ENCODE results near the gene ZSCAN31.
"Not testable (repeated sequence)": the region's sequence is repeated elsewhere in the genome, so short reads cannot be mapped to it uniquely, and the experiment has no call there.

The ZSCAN31 gene

DNA sequence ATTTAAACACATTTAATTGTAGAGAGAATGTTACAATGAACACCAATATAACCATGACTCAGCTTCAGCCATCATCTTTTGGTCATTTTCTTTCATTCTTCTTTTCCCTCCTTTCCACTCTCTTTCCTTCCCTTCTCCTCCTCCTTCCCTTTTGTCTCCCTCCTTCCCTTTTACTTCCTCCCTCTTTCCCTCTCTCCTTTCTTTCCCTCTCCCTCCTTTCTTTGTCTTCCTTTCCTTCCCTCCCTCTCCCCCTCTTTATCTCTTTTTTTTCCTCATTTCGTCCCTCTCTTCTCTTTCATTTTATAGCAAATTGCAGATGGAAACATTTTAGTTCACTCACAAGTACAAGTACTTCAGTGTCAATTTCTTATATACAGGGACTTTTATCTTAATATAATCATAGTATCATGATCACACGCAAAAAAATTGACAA lies 15.6 kb upstream of the ZSCAN31 start:
- DNase-seq: no peak

DNA sequence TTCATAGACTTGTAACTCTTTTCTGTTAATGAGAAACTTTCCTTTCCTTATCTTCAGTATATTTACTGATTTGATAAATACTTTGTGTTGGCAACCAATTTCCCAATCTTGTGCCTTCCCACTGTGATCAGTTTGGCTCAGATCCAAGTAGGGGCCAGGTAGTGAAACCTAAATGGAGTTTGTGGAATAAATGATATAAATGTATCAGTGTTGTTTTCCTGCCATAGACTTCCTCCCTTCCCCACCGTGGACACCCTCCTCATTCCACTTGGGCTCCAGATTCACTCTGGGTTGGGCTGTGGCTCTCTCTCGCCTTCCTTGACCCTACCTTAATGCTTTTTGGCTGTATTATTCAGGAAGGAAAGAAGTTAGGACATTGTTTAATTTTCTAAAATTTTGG lies 15.1 kb upstream of the ZSCAN31 start:
- no peak for DNase-seq

DNA sequence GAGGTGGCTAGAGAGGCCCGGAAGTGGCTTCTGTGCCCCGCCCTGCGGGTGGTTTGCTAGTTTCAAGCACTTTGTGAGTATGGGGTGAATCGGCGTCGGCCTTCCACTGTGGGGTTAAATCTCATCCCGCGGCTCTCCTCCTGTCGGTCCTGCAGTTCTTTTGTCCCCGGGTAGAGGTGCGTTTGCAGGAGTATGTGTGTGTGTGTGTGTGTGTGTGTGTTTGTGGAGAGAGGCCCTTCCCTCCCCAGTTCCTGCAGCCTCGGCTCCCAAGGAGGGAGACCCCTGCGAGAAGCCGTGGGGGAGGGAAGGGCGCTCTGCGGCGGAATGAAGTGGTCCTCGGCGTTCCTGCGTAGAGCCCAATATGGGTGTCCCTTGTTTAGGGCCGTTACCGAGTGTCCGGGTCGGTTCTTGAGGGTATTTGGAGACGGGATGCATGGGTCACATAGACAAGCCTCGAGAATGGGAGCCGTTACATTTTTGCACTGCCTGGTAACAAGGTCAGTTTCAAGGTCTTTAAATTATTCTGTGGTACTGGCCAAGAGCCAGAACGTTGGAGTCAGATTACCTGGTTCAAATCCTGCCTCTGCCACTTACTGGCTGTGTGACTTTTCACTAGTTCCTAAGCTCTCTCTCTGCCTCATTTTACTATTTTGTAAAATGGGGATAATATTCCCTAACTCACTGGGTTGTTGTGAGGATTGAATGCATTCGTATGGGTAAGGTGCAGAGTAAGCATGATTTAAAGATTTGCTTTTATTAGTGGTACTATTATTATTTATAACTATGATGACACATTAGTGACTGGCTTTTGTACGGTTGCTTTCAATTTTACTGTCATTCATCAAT lies 14.2 kb upstream of the ZSCAN31 start, which contains the start of gene ZKSCAN3:
TSS of gene ZKSCAN3 (plus strand) at position 56 of the 846 bp plus-strand sequence. CDS start 9,640 bp downstream, outside the sequence.
- DNase-seq: peak; percentile 48 to 85

DNA sequence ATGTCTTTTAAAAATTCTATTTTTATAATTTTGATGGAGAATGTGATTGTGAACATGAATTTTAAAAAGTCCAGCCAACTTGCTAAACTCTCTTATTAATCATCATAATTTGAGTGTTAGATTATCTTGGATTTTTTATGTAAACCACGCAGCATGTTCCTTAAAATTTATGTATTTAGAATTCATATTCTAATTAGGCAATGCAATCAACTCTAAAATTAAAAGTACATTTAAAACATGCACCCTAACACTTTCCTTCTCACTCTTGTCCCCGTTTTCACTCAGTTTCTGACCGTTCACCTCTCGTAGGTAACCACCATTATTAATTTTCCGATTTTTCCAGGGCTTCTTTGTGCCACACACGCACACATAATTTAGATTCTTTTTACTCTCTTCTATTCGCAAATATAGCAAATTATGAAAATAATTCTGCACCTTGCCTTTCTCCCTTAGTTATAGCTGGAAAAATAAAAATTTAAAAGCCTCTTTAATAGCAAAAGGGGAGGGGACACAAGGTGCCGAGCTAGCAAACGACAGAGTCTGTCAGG lies 13.5 kb upstream of the ZSCAN31 start:
- DNase-seq: no peak

DNA sequence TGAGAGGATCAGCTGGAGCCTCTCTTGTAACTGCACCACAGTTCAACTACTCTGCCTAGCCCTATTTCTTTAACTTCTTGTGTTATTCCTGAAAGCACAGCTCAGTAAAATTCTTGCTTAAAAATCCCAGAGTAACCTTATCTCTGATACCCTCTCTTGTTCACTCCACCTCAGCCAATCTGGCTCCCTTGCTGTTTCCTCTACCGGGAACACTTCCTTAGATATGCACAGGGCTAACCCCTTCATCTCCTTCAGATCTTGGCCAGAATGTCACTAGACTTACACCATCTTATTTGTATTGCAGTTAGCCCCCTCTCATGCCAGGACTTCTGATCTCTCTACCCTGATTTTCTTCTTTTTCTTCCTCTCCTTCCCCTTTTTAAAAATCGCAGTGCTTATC lies 11.2 kb upstream of the ZSCAN31 start:
- no peak for DNase-seq

DNA sequence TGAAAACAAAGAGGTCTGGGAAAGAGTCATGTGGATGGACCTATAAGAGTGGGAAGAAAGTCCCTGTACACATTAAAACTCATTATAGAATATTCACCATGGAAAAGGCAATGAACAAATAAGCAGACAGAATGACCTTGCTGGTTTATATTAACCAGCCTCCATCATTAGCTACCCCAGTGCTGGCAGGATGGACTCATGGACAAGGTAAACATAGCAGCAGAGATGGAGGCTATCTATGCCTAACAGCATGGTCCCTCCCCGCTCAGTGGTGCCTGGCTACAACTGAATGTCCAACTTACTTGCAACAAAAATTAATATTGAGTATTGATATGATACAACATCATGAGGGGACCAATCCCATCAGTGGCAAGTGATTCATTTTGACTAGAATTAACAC lies 9.3 kb upstream of the ZSCAN31 start:
- no peak for DNase-seq

DNA sequence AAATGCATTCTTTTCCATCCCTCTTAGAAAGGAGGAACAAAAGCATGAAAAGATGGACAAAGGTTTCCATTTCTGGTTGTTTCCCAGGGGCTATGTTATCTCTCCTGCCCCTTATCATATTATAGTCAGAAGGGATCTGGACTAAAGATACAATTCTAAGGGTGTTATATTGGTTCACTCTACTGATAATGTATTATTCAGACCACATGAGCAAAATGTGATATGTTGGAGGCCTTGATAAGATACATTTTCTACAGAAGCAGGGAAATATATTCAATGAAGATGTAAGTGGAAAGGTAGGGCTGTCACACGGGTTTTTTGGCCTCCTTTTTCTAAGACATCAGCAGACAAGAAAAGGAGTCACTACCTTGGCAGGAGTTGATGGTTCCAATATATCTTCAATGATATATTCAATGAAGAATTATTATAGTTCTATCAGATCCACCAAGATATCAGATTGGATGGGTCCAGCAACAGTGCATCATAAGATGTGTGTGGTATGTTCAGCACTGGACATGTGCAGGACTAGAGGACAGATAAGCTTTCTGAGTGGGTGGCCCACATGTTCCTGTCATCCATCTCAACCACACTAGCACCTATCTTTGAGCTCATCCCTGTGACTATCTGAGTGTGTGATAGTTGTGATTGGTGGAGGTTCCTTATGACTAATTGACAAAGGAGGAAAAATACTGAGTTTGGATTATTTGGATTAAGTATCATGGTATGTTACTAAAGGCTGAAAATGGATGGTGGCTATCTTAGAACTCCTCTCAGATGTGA lies 8.1 kb upstream of the ZSCAN31 start:
- DNase-seq: no peak

DNA sequence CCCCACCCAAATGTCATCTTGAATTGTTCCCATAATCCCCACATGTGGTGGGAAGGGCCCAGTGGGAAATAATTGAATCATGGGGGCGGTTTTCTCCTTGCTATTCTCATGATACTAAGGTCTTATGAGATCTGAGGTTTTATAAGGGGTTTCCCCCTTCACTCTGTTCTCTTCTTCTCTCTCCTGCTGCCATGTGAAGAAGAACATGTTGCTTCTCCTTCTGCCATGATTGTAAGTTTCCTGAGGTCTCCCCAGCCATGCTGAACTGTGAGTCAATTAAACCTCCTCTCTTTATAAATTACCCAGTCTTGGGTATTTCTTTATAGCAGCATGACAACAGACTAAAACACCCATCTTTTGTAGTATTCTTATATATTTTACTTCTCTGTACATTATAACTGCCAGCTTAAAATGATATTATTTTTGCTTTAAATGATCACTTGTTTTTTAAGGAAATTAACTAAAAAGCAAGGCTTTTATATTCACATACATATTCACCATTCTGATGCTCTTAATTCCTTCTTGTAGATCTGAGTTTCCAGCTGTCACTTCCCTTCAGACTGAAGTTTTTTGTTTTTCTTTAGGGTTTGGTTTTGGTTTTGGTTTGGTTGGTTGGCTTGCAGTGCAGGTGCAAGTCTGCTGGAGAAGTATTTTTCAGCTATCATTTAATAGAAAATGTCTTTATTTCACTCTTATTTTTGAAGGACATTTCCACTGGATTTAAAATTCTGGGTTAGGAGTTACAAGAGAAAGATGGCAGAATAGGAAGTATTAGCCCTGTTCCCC lies 4.6 kb upstream of the ZSCAN31 start:
- DNase-seq: peak in 1 of 2 donors; percentile 46

DNA sequence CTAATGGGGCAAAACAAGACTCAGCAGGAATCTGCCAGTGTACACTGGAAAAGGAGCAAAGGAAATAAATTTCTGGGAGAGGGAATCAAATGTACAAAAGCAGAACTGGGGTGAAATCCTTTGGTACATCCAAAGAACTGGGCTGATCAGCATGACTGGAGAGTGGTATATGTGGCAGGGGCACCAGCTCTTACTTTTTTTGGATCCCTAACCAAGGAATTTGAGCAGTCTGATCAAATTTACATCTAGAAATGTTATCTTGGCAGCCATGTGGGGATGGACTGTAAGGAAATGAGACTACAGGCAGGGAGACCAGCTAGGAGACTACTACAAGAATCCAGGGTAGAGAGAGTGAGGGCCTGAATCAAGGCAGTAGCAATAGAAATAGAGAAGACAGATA lies 1.2 kb upstream of the ZSCAN31 start:
- no peak for DNase-seq

DNA sequence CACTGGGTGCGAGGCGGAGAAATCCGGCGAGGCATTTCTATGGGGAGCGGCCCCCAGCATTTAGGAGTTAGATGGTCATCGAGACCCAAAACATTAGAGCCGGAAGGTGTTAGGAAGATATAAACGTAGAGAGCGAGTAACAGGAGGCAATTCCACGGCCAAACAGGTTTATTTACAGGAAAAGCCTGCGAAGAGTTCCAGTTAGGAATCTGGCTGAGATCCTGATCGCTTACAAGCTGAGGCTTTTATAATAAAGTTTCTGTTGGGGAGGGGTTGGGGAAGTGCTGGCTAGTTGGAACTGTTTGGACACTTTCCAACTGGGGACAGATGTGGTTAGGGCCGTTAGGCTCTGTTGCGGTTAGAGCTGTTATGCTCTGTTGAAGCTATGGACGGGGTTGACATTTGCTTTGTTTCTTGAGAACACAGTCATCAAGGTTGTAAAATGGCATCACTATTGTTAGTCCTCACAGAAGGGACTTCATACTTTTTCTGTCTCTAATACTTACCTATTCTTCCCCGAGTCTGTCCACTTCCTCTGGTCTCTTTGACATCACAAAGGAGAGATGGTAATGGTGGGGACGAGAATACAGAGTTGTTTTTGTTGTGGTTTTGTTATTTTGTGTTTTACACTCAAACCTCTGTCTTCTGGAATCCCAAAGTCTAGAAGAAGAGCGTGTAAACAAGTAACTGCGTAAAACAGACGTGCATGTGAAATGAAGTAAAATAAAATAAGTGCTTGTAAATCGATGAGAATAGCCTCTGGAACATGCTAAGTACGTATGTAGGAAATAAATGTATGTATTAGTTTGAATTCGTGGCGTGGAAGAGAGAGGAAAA lies 554 bp upstream of the ZSCAN31 start:
- DNase-seq: peak in 1 of 2 donors; percentile 75

DNA sequence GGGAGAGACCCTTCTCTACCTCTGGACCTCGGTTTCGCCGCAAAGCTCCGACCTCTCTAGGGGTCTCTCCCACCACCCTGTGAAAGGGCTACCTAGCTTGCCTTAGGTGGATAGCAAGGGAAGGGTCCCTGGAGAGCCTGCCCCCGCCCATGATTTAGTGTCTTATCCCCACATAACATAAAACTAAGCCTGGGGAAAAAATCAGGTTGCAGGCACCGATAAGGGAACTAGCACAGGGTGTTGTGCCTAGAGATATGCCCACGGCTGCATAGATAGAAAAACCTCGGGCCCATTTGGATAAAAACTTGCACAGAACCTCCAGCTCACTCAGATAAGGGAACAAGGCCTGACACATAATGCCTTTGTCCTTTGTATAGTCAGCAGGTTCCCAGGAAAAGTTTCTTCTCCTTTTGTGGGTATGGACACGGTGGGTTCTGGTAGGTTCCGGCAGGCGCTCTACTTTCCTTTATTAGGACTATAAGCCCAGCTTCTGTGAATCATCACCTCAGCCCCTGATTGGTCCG lies 846 bp downstream of the ZSCAN31 start:
- DNase-seq: no peak

DNA sequence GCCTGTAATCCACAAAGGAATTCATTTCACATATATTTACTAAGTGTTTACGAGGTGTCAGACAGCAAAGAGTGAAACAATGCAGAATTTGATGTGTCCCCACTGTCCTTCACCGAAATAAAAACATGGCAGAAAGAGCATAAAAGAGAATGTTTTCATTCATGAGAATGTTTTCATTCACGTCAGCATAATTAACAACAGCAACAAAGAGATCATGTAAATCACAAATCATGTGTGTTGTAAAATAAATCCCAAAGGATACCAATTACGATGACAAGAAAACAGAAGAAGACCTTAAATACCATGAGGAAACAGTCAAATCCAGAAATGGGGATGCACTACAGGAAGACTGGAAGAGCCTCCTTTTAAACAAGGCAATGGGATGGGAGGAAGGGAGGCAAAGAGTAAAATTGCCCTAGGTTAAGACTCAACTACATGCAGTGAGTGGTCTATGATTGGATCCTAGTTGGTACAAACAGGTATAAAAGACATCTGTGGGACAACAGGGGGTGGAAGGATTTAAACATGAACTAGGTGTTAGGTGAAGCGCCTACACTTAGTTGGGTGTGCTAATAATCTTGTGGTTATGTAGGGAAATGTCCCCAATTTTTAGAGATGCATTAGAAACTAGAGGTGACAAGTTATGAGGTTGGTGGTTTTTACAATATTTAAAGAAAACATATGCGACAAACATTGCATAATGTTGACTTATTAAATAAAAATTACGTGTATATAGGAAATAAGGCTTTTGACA lies 1.5 kb downstream of the ZSCAN31 start:
- no peak for DNase-seq

DNA sequence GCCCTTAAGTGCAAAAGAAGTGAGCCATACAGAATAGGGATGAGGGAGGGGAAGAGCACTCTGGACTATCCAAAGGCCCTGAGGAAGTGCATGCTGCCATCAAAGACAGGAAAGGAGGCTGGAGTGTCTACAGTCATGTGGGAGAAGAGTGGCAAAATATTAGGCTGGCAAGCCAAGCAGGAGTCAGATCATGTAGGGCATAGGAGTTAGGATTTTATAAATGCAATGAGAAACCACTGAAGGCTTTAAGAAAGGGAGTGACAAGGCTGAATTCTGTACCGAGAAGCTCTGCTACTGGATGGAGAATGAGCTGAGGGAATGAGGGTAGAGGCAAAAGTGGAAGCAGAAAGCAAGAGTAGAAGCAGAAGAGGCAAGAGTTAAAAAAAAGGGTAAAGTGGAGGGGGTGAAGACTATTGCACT lies 2.3 kb downstream of the ZSCAN31 start:
- no peak for DNase-seq

DNA sequence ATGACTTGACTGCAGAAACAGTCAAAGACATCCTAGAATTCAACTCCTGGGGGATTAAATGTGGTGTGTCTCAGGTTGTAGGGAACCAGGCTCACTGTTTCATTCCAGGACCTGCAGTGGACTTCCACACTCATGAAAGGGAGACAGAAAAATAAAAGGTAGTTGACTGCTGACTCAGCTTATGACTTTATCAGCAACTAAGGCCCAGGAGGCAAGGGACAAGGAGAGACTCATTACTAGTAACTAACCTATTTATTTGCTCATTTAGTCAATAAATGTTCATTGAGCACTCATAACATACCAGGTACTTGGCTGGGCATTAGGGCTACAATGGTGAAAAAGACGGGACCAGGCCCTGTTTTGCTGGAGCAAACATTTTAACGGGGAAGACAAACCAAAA lies 2.9 kb downstream of the ZSCAN31 start:
- DNase-seq: no peak

DNA sequence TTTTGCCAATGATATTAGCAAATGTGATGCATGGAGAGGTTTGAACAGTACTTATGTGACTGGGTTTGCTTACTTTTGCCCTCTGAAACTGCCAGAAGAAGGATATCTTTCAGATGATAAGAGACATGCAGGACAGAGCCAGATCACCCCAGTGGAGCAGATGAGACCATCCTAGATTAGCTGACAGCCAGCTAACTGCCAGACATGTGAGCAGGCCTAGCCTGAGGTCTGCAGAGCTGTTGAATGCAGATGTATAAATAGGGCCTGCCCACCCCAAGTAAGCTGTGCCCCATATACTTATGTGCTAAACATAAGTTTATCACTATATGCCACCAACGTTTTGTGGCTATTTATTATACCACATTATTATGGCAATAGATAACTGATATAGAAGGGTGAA lies 5.9 kb downstream of the ZSCAN31 start:
- DNase-seq: no peak

DNA sequence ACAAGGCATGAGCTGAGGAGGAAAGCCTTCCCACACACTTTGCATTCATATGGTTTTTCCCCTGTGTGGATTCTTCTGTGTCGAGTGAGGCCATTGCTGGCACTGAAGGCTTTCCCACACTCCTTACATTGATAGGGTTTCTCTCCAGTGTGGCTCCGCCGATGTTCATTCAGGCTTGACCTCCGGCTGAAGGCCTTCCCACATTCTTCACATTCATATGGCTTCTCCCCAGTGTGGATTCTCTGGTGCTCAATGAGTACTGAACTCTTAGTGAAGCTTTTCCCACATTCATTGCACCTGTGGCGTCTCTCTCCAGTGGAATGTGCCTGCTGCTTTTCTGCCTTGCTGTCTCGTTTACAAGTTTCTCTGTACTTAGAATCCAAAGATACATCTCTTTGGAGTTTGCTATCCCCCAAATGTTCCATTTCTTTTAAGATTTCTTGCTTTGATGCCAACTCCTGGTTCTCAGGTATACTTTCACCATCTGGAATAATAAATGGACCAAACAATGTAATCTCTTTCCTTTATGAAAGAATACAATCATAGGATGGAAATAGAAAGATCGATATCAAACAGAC lies 9.5 kb downstream of the ZSCAN31 start:
- DNase-seq: no peak

DNA sequence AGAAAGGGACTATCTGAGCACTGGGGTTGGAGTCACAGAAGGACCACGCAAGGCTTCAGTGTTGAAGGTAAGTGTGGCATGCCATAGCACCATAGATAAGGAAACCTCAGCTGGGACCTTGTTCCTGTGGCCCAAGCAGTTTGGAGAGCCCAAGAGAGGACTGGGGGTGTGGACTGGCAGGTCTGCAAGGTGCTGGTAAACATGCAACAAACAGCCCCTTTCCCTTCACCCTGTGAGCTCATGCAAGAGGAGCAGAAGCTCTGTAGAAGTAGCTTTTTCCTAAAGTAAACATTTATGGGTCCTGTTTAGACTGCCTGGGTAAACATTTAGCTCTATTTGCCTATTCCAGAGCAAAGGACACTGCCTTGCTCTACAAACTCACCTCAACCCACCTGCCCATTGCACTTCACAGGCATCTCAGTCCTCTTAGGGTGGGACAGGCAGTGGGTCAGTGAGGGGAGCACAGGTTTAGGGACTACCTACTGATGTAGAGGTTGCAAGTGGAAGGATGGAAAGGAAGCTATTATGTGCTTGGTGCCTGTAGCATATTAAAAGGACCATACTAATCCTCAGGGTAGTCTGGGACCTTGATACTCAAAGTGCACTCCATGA lies 12.0 kb downstream of the ZSCAN31 start:
- no peak for DNase-seq

DNA sequence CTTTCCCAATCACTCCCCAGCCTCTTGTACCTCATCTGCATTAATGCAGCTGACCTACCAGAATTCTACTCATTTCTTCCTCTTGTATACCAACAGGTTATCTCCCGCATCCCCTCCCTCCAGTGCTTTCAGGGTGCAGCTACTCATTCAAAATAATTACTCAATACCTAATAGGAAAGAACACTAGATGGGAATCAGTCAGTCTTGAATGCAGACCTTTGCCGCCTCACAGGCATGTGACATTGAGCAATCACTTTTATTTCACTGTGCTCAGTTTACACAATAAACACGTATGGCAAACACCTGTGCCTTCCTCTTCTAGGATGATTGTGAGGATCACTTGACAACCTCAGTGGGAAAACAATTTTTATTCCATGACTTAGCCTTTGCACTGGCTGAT lies 13.3 kb downstream of the ZSCAN31 start:
- DNase-seq: no peak

DNA sequence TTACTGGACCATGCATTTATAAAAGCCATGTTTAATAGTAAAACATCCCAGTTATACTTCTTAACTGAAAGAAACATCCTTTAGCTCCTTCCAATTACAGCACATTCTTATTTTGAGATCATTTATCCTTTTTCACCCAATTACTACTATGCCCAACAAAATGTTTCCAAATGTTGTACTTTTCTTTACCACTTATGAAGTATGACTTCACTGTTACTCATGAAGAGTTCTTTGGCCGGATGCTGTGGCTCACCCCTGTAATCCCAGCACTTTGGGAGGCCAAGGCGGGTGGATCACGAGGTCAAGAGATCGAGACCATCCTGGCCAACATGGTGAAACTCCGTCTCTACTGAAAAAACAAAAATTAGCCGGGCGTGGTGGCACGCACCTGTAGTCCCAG lies 18.1 kb downstream of the ZSCAN31 start:
- not testable (repeated sequence) for DNase-seq

DNA sequence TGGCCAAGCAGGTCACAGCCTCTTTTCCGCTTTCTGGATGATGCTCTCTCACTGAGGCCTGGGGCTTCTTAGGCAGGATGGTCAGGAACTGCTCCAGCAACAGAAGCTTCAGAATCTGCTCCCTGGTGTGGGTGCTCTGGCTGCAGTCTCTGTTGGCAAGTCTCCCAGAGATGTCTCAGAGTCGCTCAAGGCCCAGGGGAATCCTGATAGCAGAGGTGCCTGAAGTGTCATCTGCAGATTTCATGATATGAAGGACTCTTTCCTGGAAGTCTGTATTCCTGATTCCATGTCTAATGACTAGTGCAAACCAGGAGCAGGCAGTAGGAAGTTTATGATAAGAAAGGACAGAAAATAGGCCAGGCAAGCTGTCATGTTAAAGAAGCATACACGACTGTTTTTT lies 20.3 kb downstream of the ZSCAN31 start:
- DNase-seq: no peak

Measured in bone marrow (tissue), 2 donors.